Hepatocyte (in vitro differentiated cells): ENCODE data around the gene SLC46A1. TPM values are rescaled to one million over a fixed set of nuclear protein-coding genes. Genes with fewer than 3 reads are reported as not detected.

ENCODE experiments used
- DNase-seq: peaks from one replicate; pipeline ENCODE4 v3.0.0-alpha.2; 2016; ENCODE audit warnings: low spot score
- H2AFZ ChIP-seq: fragments of 200-600 bp; sonication (generic); 2 replicates; pipeline ENCODE4 v1.6.0; 2016; ENCODE audit warnings: antibody characterized with exemption, mild to moderate bottlenecking
- H3K27ac ChIP-seq: fragments of 200-600 bp; sonication (generic); 2 replicates; pipeline ENCODE4 v1.5.1; 2016; ENCODE audit warnings: mild to moderate bottlenecking
- H3K27me3 ChIP-seq: fragments of 200-600 bp; sonication (generic); 2 replicates; pipeline ENCODE4 v1.6.1; 2016
- H3K36me3 ChIP-seq: fragments of 200-600 bp; sonication (generic); replicated peaks from 2 replicates; pipeline ENCODE4 v1.5.1; 2016; ENCODE audit warnings: low read depth; ENCODE audit not compliant: insufficient read depth
- H3K4me1 ChIP-seq: fragments of 200-600 bp; sonication (generic); 2 replicates; pipeline ENCODE4 v1.5.1; 2016; ENCODE audit warnings: mild to moderate bottlenecking, moderate library complexity; ENCODE audit not compliant: insufficient read depth
- H3K4me2 ChIP-seq: fragments of 200-600 bp; sonication (generic); 2 replicates; pipeline ENCODE4 v1.6.0; 2016
- H3K4me3 ChIP-seq: fragments of 200-600 bp; sonication (generic); 2 replicates; pipeline ENCODE4 v1.5.1; 2016; ENCODE audit warnings: mild to moderate bottlenecking
- H3K79me2 ChIP-seq: fragments of 200-600 bp; sonication (generic); 2 replicates; pipeline ENCODE4 v1.6.0; 2017; ENCODE audit warnings: mild to moderate bottlenecking
- H3K9me2 ChIP-seq: fragments of 200-600 bp; sonication (generic); replicated peaks from 2 replicates; pipeline ENCODE4 v1.6.0; 2017; ENCODE audit warnings: mild to moderate bottlenecking; ENCODE audit not compliant: insufficient read depth
- H3K9me3 ChIP-seq: fragments of 200-600 bp; sonication (generic); 2 replicates; pipeline ENCODE4 v1.5.1; 2016; ENCODE audit warnings: low read depth, mild to moderate bottlenecking
- H4K20me1 ChIP-seq: fragments of 200-600 bp; sonication (generic); 2 replicates; pipeline ENCODE4 v1.6.0; 2016; ENCODE audit warnings: mild to moderate bottlenecking; ENCODE audit not compliant: insufficient read depth, poor library complexity, severe bottlenecking
- CTCF ChIP-seq: fragments of 200-600 bp; sonication (generic); IDR thresholded peaks from 2 replicates; pipeline ENCODE4 v1.5.1; 2016; ENCODE audit warnings: antibody characterized with exemption, mild to moderate bottlenecking; ENCODE audit not compliant: poor library complexity
- EZH2 ChIP-seq: fragments of 200-600 bp; sonication (generic); IDR thresholded peaks from 2 replicates; pipeline ENCODE4 v1.6.1; 2016; ENCODE audit warnings: antibody characterized with exemption, mild to moderate bottlenecking, borderline replicate concordance
- EZH2phosphoT487 ChIP-seq: fragments of 200-600 bp; sonication (generic); IDR thresholded peaks from one replicate; pipeline ENCODE4 v1.6.1; 2018; ENCODE audit warnings: antibody characterized with exemption, mild to moderate bottlenecking, low read depth, moderate library complexity; ENCODE audit not compliant: unreplicated experiment, severe bottlenecking
- WGBS: methylation state at CpG from one replicate; pipeline ENCODE4 v1.1.6; 2016; ENCODE audit warnings: low lambda C conversion rate; ENCODE audit errors: missing lambda C conversion rate; 5-methylcytosine and 5-hydroxymethylcytosine counted together
- polyA plus RNA-seq: library from polyadenylated mRNA; unstranded; fragments of >200 nt; fragmentation: Nextera tagmentation; extraction: Ambion mirVana; gene quantifications from 2 replicates; pipeline ENCODE4 v1.2.1, GENCODE V29; 2016
- total RNA-seq: library from RNA; depleted of rRNA; stranded (reverse); fragments of >200 nt; gene quantifications from 2 replicates; pipeline ENCODE4 v1.2.3, GENCODE V29; 2014

The SLC46A1 gene
- total and polyA plus RNA-seq, 2 experiments from 2014 or later, result 43.1 to 54.5 TPM

- WGBS, result 74% methylated on average over 6 of the region's 6 CpGs
- H3K27me3 ChIP-seq, result no peaks in the 10 kb centered on the region
- no peaks in the 10 kb centered on the region for H3K79me2 ChIP-seq
- TF ChIP-seq EZH2phosphoT487 (no peak), EZH2 (no peak), CTCF (no peak)
- H3K4me3 ChIP-seq, result no peak overlapping the region
- peak overlapping the region; percentile 59 for H3K27ac ChIP-seq
- H2AFZ ChIP-seq, result no peak overlapping the region
- no peak overlapping the region for H3K4me2 ChIP-seq
- H3K36me3 ChIP-seq, result no peaks in the 10 kb centered on the region
- DNase-seq, result peak; percentile 44
- H3K4me1 ChIP-seq, result peaks cover 22% of the 10 kb centered on the region
- H3K9me2 ChIP-seq, result no peaks in the 10 kb centered on the region
- no peaks in the 10 kb centered on the region for H3K9me3 ChIP-seq
- no peaks in the 10 kb centered on the region for H4K20me1 ChIP-seq
These were observed 7.6 kb downstream of the SLC46A1 start for GRCh38 chr17:28398280-28398981.

- Histone ChIP-seq H3K9me2 (no peaks in the 10 kb centered on the region), H3K4me3 (no peak overlapping the region), H3K27me3 (no peaks in the 10 kb centered on the region), H3K4me1 (peaks cover 22% of the 10 kb centered on the region), H3K27ac (peak overlapping the region; percentile 59), H3K4me2 (no peak overlapping the region), H3K36me3 (no peaks in the 10 kb centered on the region), H2AFZ (no peak overlapping the region), H3K79me2 (no peaks in the 10 kb centered on the region), H3K9me3 (no peaks in the 10 kb centered on the region), H4K20me1 (no peaks in the 10 kb centered on the region)
- TF ChIP-seq CTCF (no peak), EZH2phosphoT487 (no peak), EZH2 (no peak)
- WGBS, result 92% methylated on average over 7 of the region's 7 CpGs
- DNase-seq, result no peak
These were observed 8.2 kb downstream of the SLC46A1 start for GRCh38 chr17:28397687-28398279.

GRCh38 chr17:28397275-28397674 lies 8.7 kb downstream of the SLC46A1 start:
- 97% methylated on average over 3 of the region's 3 CpGs for WGBS
- H3K27me3 ChIP-seq, result no peaks in the 10 kb centered on the region
- H3K27ac ChIP-seq, result peak overlapping the region; percentile 80
- no peak overlapping the region for H3K4me3 ChIP-seq
- H3K4me2 ChIP-seq, result no peak overlapping the region
- H4K20me1 ChIP-seq, result no peaks in the 10 kb centered on the region
- H3K9me3 ChIP-seq, result no peaks in the 10 kb centered on the region
- peaks cover 22% of the 10 kb centered on the region for H3K4me1 ChIP-seq
- no peaks in the 10 kb centered on the region for H3K36me3 ChIP-seq
- H3K9me2 ChIP-seq, result no peaks in the 10 kb centered on the region
- DNase-seq, result no peak
- H2AFZ ChIP-seq, result no peak overlapping the region
- no peak for TF ChIP-seq EZH2phosphoT487
- TF ChIP-seq EZH2, result no peak
- no peak for TF ChIP-seq CTCF
- no peaks in the 10 kb centered on the region for H3K79me2 ChIP-seq
